GM12892 (cell line): ENCODE data around the gene OLFML1.
A peak's percentile ranks its signal among the peaks of the same experiment; 100 is the strongest.

Experiments used
- DNase-seq: peaks from one replicate; pipeline ENCODE4 v3.0.0; 2011; ENCODE audit not compliant: insufficient read length
- FAIRE-seq: peaks from 2 replicates; lab custom pipeline; 2011; peaks lifted over from hg19 to GRCh38; lab: Jason Lieb, UNC
- POLR2A ChIP-seq: IDR thresholded peaks from 2 replicates; pipeline ENCODE4 v1.6.1; 2011; ENCODE audit warnings: low read depth, low read length, control low read depth
- POLR2AphosphoS5 ChIP-seq: IDR thresholded peaks from 2 replicates; pipeline ENCODE4 v1.6.1; 2011; ENCODE audit warnings: low read depth, low read length, control low read depth
- TAF1 ChIP-seq: IDR thresholded peaks from 2 replicates; pipeline ENCODE4 v1.6.1; 2011; ENCODE audit warnings: low read depth, mild to moderate bottlenecking, control low read depth, low read length, borderline replicate concordance

The OLFML1 gene

DNA sequence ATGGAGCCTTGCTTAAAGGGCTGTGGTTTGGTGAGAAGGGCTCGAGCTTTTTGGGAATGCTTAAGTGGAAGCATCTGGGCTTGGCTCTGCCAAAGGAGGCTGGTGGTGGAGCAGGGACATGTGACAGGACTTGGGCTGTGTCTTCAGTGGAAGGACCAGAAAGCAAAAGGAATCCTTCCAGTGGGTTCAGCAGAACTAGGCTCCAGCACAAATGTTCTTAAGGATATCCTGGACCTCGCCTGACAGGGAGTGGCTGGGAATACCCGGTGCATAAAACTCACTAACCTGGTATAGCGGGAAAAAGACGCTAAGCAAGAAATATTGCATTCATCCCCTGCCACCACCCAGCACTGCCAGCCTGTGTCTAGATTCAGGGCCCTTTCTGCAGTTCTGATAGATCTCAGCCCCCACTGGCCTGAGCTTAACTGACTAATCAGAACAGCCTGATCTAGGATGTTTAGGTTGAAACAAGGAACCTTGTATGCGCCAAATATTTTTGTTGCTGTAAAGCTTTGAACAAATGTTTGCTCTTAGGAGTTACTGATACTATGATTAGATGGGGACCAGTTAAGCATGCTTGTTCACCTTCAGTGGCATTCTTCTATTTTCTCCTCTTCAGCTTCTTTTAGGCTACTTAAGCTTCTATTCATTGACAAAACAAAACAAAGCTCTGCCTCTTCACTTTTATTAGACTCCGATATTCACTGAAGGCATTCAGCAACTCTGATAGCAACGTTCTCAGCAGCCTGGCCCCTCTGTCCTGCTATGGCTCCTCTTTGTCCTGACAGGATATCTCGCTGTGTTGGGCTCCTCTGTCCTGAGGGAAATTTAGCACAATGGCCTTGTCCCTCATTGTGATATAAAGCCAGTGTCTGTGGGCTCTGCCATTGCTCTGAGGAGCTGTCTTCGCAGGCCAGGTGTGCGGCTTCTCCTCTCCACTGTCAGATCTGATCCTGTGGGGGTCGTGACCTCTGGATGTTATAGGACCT lies 53.5 kb downstream of the OLFML1 start:
- no peak for DNase-seq
- FAIRE-seq: peak; percentile 5
- TF ChIP-seq POLR2A (no peak), POLR2AphosphoS5 (no peak), TAF1 (no peak)

DNA sequence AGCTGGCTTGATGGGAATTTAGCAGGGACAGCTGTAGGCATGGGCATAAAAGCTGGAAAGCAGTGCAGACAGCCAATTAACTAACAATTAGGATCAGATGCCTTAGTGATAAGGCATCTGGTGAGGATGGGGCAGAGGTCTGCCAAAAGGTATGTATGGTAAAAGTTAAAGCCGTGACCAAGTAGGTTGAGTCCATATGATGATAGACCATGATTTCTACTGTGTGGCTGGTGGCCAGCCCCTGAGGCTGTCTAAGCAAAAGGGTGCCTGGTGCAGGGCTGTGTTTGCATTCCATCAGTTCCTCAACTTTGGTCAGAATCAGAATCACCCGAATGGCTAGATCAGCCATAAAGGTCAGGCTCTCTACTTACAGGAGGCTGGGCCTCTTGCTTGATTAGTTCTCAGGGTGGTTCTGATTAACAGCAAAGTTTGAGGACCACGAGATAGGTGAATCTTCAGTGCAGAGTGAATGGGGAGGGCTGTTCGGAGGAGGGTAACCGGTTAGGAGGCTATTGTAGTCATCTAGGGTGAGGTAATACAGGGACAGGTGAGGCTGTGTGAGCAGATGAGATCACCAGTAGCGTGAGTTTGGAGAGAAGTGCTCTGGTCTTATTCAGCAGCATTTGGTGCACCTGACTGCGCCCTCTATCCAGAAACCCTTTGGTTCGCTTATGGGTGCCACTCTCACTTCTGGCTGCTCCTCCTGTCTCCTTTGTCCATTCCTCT lies 55.7 kb downstream of the OLFML1 start:
- DNase-seq (no peak), FAIRE-seq (peak; percentile 50)
- TF ChIP-seq TAF1: no peak
- TF ChIP-seq POLR2A: no peak
- TF ChIP-seq POLR2AphosphoS5: no peak

DNA sequence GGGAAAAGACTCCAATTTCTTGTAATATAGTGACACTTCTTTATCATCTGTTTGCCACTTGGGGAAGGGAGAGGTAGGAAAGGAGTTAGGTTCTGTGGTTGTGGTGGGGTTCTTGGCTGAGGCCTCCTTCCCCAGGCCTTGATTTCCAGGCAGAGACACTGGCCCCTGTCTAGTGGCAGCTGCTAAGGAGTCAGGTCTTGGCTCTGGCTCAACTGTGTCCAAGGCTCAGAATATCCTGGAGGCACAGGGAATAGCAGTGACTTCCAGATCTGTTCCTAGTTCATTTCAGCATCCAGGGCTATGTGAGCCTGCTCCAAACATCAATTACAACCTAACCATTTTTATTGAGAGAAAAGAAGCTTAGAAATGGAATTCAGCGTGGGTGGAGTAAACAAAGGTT lies 58.0 kb downstream of the OLFML1 start:
- DNase-seq (no peak), FAIRE-seq (peak; percentile 73)

DNA sequence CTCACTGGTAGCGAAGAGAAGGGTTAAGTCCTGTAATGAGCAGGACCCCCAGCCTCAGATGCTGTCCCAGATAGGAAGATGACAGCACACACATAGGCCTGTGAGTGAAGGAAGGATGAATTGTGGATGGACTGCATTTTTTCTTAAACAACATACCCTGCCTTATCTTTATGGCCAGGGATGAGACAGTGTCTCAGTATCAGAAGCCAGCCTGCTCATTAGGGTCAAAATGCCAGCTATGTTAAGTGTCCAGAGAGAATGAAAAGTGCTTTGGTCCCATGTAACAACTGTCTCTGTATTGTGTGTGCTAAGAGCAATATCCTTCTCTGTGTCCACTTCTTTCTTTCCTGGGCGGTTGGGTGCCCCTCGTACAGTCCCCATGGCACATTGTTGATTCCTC lies 58.7 kb downstream of the OLFML1 start:
- FAIRE-seq (peak; percentile 69), DNase-seq (no peak)
- TF ChIP-seq POLR2A (no peak), TAF1 (no peak), POLR2AphosphoS5 (no peak)

More for the DNA sequence above, 58.0 kb downstream of the OLFML1 start:
- TF ChIP-seq TAF1 (no peak), POLR2AphosphoS5 (no peak), POLR2A (no peak)

DNA sequence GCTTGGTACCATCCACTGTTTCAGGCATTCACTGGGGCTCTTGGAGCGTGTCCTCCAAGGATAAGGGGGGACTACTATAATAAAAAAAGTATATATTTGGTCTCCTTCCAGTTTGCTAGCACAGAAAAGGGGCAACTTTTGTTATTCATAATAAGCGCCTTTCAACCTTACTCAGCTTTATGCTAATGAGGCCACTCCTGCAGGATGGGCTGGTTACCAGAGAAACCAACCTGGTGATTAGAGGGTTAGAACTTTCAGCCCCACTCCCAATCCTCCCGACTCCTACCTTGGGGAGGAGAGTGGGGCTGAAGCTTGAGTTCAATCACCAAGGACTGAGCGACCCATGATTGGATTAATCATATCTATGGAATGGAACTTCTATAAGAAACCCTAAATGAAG lies 60.3 kb downstream of the OLFML1 start:
- TF ChIP-seq POLR2AphosphoS5: no peak
- no peak for TF ChIP-seq TAF1
- TF ChIP-seq POLR2A: no peak
- DNase-seq: no peak
- FAIRE-seq: no peak

DNA sequence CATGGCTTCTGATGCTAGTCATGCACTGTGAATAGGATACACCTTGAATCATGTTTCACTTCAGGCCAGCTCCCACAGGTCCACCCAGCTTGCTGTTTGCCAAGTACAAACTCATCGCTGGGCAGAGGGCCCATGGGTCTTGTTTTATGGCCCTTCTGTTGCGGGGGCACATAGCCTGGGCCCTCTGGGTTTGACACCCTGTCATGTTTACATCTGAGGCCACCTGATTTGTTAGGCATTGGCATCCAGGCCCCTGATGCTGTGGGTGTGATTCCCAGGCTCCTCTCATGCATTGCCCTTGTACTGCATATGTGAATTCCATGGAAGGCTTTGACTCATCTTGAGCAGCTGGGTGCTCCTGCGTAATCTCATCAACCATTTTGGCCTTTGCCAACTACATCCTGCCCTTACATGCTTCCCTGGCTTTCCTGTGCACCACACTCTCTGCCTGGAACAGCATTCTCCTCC lies 61.1 kb downstream of the OLFML1 start:
- TF ChIP-seq POLR2A: no peak
- no peak for TF ChIP-seq POLR2AphosphoS5
- TF ChIP-seq TAF1: no peak
- DNase-seq (no peak), FAIRE-seq (peak; percentile 56)

DNA sequence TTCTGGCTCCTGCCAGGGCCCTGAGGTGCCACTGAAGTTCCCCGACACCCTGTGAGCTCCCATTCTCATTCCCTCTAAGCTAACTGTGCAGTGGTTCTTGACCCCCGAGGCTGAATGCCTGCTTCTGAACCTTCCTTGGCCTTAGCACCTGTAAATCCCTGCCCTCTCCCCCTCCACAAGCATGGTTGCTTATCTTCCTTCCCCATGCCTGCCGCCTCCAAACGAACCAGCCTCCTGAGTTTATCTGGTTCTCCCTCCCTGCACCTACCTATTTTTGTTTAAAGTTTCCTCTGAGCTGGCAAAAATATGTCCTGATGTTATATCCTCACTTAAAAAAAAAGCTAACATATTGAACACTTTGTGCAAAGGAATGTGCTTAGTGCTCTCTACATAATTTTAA lies 62.4 kb downstream of the OLFML1 start:
- TF ChIP-seq POLR2AphosphoS5 (no peak), TAF1 (no peak), POLR2A (no peak)
- FAIRE-seq (no peak), DNase-seq (no peak)

DNA sequence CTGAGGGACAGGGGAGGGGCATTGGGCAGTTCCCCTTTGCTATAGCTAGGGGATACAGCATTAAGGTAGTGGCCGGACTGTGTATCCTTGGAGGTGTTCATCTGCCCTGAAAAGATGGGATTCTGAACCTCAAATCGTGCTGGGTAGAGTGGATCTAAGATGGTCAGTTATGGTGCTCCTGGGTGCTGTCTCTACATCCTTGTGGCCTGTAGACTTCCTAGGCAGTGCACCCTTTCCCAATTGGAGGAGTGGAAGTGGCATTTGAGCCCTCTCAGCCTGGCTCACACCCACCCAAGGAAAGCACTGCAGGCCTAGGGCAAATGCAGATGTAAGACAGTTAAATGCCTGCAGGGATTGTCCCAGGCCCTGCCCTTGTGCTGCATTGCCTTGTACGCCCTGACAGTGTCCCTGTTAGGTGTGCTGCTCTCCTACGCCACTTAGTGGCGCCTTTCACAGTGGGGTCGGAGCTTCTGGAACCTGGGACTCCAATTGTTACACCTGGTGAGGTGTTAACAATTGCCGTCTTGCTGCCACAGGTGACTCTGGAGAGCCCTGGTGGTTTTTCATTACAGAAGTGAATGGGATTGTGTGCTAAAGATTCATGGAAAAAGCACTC lies 63.5 kb downstream of the OLFML1 start:
- FAIRE-seq: peak; percentile 98
- no peak for TF ChIP-seq TAF1
- TF ChIP-seq POLR2AphosphoS5: no peak
- no peak for TF ChIP-seq POLR2A
- DNase-seq: no peak

DNA sequence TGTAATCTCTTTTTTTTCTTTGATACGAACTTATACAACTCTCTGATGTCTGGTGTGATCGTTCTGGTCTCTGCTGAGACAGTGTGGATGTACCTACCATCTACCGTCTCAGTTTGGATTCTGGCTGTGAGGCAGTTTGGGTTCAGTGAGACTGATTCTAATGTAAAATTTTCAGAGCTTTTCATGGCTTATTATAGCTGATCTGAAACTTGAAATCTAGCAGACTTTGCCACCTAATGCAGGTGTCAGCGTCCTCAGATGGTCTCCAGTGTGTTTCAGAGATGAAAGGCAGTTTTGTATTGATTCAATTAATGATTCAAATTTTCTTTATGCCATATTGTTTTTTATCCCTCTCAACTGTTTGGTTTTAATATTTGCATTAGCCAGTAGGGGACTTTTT lies 64.4 kb downstream of the OLFML1 start:
- FAIRE-seq: no peak
- DNase-seq: no peak
- no peak for TF ChIP-seq POLR2AphosphoS5
- no peak for TF ChIP-seq POLR2A
- TF ChIP-seq TAF1: no peak

DNA sequence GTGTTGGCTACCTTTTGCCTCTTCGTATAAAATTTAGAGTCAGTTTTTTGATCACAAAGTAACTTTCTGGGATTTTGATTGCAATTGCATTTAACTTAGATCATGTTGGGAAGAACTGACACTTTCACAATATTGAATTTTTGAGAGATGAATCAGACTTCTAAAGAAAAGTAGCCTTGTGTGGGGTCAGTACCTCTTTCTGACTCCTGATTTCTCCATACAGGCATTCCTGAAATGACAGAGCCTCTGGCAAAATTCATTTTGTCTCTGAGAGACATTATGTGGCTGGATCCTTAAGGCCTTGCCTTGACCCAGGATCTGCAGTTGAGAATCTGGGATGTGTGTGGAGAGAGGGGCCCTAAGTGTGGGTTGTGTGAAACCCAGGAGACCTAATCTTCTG lies 66.3 kb downstream of the OLFML1 start:
- DNase-seq (no peak), FAIRE-seq (no peak)
- TF ChIP-seq TAF1 (no peak), POLR2A (no peak)

DNA sequence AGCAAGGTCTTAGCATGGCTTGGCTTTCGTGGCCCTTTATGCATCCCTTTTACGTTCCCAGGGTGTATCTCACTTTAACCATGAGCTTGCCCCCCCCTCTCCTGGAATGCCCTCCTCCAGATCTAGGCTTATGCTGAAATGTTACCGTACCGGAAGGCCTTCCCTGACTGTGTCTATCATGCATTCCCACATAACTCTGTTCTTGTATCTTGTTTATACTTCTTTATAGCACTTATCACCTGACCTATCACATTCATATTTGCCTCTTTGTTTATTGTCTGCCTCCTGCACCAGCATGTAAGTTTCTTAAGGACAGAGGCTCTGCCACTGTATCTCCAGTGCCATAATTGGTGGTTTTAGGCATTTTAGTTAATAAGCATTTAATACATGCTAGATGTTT lies 67.4 kb downstream of the OLFML1 start:
- FAIRE-seq: no peak
- TF ChIP-seq TAF1 (no peak), POLR2A (no peak), POLR2AphosphoS5 (no peak)
- DNase-seq: no peak

DNA sequence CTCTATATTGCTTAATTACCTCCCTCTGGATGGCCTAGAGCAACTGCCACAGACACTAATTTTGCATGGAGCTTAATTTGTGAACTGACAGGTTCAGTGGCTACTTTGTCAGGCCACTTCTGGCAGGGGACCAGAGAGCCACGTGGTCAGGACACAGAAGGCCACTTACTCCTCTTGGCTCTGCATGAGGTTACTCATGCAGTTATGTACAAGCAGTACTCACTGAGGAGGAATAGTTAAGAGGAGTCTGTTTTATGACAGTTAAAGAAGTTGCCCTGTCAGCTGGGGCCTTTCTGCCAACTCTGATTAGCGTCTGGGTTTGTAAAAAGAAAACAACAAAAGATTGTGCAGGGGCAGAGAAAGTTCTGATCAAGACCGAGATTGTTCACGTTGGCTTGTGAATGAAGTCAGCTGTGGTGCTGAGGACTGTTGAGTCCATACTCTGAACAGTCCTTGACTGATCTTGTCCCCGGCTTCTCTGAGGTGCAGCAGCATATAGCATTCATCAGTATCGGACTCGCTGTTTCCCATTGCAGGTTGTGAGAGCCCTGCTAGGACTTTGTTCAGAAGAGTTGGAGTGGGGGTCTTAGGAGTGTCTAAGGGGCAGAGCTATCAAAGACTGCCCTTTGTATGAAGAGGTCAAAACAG lies 69.9 kb downstream of the OLFML1 start:
- no peak for TF ChIP-seq POLR2AphosphoS5
- TF ChIP-seq TAF1: no peak
- TF ChIP-seq POLR2A: no peak
- no peak for DNase-seq
- FAIRE-seq: no peak
